PFSK-1 (cell line): ENCODE results near the gene DHRS11.

Experiments
- FOXP2 ChIP-seq: optimal IDR thresholded peaks from 2 replicates; pipeline ENCODE3; 2011; ENCODE audit warnings: borderline replicate concordance, control low read depth, inconsistent platforms; ENCODE audit not compliant: insufficient read depth; ENCODE audit errors: extremely low read length, extremely low read depth
- POLR2AphosphoS5 ChIP-seq: IDR thresholded peaks from 2 replicates; pipeline ENCODE4 v1.6.1; 2012; ENCODE audit warnings: low read depth, mild to moderate bottlenecking, control low read depth, low read length, moderate library complexity
- REST ChIP-seq, 2 experiments: IDR thresholded peaks; 2 replicates each; pipeline versions ENCODE4 v1.6.1 to v1.8.0; 2011 to 2012; ENCODE audit warnings: low read depth in 2 of 2, low read length in 2 of 2, control low read depth in 1 of 2, inconsistent platforms in 1 of 2, mild to moderate bottlenecking in 1 of 2, moderate library complexity in 1 of 2; ENCODE audit not compliant: insufficient read depth in 1 of 2
- SIN3A ChIP-seq: IDR thresholded peaks from 2 replicates; pipeline ENCODE4 v1.6.1; 2012; ENCODE audit warnings: mild to moderate bottlenecking, low read length, moderate library complexity, borderline replicate concordance; ENCODE audit not compliant: insufficient read depth
- TAF1 ChIP-seq: IDR thresholded peaks from 2 replicates; pipeline ENCODE4 v1.6.1; 2012; ENCODE audit warnings: low read length, control low read depth, borderline replicate concordance; ENCODE audit not compliant: insufficient read depth

The DHRS11 gene

GRCh38 chr17:36641877-36642845, 50.5 kb downstream of the DHRS11 start:
- TF ChIP-seq SIN3A (no peak), FOXP2 (no peak), POLR2AphosphoS5 (no peak), TAF1 (no peak), REST (IDR thresholded peaks at IDR 0.05; ENCODE audit: insufficient read depth in 1 of 2, low read depth in 2 of 2, low read length in 2 of 2) (no peak)

- no peak for TF ChIP-seq REST (IDR thresholded peaks at IDR 0.05; ENCODE audit: insufficient read depth in 1 of 2, low read depth in 2 of 2, low read length in 2 of 2)
- TF ChIP-seq POLR2AphosphoS5 = no peak
- no peak for TF ChIP-seq TAF1
Observed at GRCh38 chr17:36643086-36643685, 51.5 kb downstream of the DHRS11 start.

- no peak for TF ChIP-seq TAF1
- TF ChIP-seq POLR2AphosphoS5 = no peak
- TF ChIP-seq SIN3A = no peak
- TF ChIP-seq FOXP2 = no peak
- no peak for TF ChIP-seq REST (IDR thresholded peaks at IDR 0.05; ENCODE audit: insufficient read depth in 1 of 2, low read depth in 2 of 2, low read length in 2 of 2)
Observed at GRCh38 chr17:36645422-36645821, 53.7 kb downstream of the DHRS11 start.

GRCh38 chr17:36647636-36648035, 56.0 kb downstream of the DHRS11 start:
- TF ChIP-seq TAF1 = no peak
- no peak for TF ChIP-seq SIN3A
- no peak for TF ChIP-seq POLR2AphosphoS5
- TF ChIP-seq REST (IDR thresholded peaks at IDR 0.05; ENCODE audit: insufficient read depth in 1 of 2, low read depth in 2 of 2, low read length in 2 of 2) = no peak
- no peak for TF ChIP-seq FOXP2
